D341Med (cell line): Measurements from ENCODE around the gene SNF8.

Experiments
- DNase-seq: peaks from one replicate; pipeline ENCODE4 v3.0.0; 2012; ENCODE audit warnings: low spot score

SNF8 gene

GRCh38 chr17:48928876-48929811 is 15.5 kb downstream of the SNF8 start:
- DNase-seq = no peak

DNA sequence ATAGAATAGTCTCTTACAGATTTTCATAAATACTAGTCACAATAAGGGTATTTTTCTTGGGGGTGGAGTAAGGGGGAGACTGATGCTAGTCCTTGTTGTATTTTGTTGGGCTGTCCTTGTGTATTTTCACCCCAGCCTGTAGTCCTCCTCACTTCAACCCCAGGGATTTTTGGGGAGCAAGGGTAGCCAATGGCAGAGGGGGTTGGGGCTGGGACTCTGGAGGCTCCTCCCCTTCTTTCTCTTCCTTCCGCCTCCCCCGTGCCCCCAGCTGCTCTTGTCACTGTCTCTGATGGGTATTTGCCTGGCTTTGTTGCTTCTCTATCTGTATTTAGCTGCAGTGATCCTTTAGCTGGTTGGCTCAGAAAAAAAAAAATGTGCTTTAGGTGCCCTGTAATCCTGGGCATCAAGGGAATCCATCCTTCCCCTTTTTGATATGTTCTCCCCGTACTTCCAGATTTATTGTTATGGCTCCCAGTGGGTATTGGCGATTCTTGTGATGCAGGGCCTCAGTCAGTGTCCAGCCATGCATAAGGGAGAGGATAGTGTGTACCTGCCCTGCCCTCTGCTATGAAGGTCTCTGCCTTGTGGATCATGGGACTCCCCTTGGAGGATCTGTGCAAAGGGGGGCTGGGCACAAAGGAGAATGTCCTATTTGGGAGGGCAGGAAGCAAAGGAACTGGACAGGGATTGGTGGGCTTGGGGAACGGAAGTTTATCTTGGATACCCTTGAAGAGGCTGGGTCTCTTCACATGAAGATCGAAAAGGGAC is 16.5 kb downstream of the SNF8 start:
- no peak for DNase-seq

GRCh38 chr17:48925991-48926342 is 18.7 kb downstream of the SNF8 start:
- DNase-seq = no peak

- DNase-seq = no peak
Measured at GRCh38 chr17:48925251-48925990, 19.2 kb downstream of the SNF8 start.

- DNase-seq = no peak
Measured at GRCh38 chr17:48915459-48916282, 29.0 kb downstream of the SNF8 start.

GRCh38 chr17:48912476-48912875 is 32.2 kb downstream of the SNF8 start:
- no peak for DNase-seq

DNA sequence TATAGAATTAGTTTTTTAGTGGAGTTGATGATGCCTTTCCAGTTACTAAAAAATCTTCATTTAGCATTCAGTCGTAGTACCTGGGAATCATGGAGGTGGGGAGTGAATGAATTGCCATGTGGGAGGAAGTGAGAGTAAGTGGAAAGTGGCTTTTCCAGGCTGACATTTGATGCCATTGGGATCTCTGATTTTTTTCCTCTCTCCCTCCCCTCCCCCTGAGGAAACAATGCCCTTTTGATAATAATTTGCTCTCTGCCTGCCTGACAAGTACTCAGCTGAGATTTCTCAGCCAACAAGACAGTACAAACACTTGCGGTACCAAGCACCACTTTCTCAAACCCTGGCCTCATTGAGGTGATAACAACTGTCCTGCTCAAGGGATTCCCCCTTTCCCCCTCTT is 34.3 kb downstream of the SNF8 start:
- DNase-seq = no peak

DNA sequence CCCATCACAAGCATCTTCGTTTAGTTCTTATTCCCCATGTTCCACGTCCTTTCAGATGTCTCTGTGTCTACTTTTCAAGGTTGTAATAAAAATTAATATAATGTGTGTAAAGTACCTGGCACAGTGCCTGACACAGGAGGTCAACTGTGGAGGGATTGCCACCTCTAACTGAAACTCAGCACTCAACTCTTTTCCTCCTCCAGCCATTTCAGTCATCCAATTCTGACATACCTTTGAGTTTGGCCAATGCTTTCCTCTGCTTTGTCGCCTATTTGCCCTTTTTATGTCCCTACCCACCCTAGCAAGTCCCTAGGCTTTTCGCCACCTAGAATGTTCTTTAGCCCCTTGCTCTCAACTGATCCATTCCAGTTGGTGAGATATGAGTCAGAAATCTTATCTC is 34.9 kb downstream of the SNF8 start:
- DNase-seq = no peak

GRCh38 chr17:48908853-48909394 is 35.7 kb downstream of the SNF8 start:
- DNase-seq = peak; percentile 96

- peak; percentile 99 for DNase-seq
Measured at GRCh38 chr17:48908047-48908843, 36.4 kb downstream of the SNF8 start, which contains the start of gene UBE2Z. Gene UBE2Z (plus strand): TSS chr17:48908407. CDS start chr17:48908504, 97 bp downstream.

- no peak for DNase-seq
Measured at GRCh38 chr17:48907713-48908046, 37.0 kb downstream of the SNF8 start.

DNA sequence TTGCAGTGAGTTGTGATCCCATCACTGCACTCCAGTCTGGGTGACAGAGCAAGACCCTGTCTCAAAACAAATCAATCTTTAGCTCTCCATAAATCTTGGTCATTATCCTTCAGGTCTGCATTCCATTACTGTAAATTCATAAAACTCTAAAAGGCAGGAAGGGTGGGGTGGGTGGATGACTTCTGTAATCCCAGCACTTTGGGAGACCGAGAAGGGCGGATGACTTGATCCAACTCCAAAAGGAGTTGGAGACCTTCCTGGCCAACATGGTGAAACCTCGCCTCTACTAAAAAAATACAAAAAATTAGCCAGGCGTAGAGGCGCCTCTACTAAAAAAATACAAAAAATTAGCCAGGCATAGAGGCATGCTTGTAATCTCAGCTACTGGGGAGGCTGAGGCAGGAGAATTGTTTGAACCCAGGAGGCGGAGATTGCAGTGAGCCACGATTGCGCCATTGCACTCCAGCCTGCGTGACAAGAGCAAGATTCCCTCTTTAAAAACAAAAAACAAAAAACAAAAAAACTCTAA is 38.6 kb downstream of the SNF8 start:
- DNase-seq = no peak

GRCh38 chr17:48904428-48904827 is 40.2 kb downstream of the SNF8 start:
- DNase-seq = no peak

DNA sequence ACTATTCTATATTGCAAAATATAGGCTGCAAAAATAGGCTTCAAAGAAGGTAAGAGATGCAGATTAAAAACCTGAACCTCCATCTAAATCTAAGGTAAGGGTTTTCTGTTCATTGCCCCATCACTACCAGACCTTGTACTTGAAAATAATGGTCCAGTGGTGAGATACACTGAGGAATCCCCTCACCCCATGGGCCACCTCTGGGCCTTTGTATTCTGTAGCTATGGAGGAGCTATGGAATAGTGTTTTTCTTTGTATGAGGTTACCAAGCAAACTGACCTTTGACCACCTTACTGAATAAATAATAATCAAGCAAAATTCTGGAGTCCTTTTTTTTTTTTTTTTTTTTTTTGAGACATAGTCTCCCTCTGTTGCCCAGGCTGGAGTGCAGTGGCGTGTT is 41.2 kb downstream of the SNF8 start:
- DNase-seq = no peak

GRCh38 chr17:48901241-48901640 is 43.4 kb downstream of the SNF8 start:
- DNase-seq = no peak

DNA sequence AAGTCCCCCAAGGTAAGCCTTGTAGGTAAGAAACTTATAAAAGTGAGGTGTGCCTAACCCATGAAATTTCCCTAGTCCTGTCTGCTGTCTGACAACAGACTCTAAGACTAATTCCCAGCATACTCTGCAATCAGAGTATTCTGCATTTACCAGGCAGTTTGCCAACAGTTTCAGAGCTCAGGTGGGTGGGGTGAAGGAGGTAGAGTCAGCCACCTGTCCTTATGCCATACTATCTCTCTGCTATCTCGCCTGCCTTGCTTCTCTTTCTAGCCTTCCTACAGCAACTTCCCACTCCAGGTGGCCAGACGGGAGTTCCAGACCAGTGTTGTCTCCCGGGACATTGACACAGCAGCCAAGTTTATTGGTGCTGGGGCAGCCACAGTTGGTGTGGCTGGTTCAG is 49.8 kb downstream of the SNF8 start:
- no peak for DNase-seq

DNA sequence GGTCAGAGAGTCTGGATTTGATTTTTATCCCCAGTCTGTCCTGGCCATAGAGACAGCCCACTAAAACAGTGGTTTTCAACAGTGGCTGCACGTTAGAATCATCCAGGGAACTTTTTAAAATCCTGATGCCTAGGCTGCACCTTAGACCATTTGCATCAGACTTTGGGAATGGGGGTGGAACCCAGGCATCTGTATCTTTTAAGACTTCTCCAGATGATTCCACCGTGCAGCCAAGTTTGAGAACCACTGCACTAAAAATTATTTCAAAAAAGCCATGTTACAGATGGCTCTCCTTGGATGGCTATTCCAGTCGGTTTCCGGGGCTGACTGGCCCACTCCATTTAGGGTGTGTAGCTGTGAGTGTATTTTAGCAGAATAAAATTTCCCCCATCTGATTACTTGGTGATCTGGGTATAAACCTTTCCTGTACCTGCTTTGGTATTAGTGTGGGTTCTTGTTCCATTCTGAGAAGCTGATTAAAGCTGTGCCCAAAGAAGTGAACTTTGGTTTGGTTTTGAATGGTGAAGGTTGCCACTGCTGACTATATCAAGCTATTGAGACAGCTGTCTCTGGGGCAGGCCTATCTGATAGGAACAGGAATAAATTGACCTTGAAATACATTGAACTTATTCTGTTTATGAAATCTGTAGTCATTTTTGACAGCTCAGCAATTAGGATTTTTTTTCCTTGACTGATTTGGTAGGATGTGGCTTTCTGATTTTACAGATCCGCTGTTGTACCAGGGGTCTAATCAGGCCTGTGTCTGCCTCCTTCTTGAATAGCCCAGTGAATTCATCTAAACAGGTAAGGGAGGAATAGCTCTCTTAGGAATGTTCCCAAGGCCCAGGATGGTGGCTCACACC is 50.8 kb downstream of the SNF8 start:
- DNase-seq = no peak

DNA sequence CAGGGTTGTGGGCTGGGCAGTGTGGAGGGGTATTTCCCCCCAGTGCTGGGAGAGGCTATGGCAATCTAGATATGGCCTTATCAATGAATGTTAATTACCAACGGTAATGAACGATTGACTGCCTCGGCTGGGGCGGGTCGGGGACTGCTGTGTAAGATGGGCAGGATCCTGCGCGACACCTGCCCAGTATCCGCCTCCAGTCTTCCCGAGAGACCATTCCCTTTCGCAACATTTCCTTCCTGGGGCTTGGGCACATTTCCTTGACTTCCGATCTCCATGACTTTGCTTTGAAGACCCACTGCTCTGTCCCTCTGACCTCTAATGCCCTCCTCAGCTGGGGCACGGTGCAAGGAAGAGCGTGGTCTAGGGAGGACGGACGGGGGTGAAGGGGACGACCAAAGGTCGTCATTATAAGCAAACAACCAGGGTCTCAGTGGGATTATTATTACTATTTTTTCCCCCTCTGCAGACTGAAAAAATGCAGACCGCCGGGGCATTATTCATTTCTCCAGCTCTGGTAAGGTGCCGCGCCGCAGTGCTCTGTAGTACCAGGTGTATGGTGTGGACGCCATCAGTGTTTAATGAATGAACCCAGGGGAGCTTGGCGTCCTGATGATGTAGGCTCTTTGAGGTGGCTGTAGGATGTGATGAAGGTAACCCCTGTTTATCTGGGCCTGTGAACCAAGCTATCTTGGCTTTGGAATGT is 51.5 kb downstream of the SNF8 start:
- no peak for DNase-seq

- DNase-seq = no peak
Measured at GRCh38 chr17:48890086-48890485, 54.6 kb downstream of the SNF8 start.
